ENCODE measurements around the gene ZNF559.

Gene ZNF559

GRCh38 chr19:9348253-9348652, 24.3 kb downstream of the ZNF559 start:
- H3K4me1 ChIP-seq (ENCODE audit: control insufficient read depth in 1 of 2, insufficient read depth in 1 of 2, low read depth in 1 of 2, low read length in 1 of 2) = no peaks in the 10 kb centered on the region
- TF ChIP-seq CTCF (IDR thresholded peaks at IDR 0.05) = no peak
- no peak overlapping the region for H3K27ac ChIP-seq
- no peaks in the 10 kb centered on the region for H3K36me3 ChIP-seq
- H3K9me3 ChIP-seq = peaks cover 35% of the 10 kb centered on the region
- no peaks in the 10 kb centered on the region for H3K27me3 ChIP-seq
- no peak overlapping the region for H3K4me3 ChIP-seq (ENCODE audit: low read depth in 1 of 2, low read length in 1 of 2)

DNA sequence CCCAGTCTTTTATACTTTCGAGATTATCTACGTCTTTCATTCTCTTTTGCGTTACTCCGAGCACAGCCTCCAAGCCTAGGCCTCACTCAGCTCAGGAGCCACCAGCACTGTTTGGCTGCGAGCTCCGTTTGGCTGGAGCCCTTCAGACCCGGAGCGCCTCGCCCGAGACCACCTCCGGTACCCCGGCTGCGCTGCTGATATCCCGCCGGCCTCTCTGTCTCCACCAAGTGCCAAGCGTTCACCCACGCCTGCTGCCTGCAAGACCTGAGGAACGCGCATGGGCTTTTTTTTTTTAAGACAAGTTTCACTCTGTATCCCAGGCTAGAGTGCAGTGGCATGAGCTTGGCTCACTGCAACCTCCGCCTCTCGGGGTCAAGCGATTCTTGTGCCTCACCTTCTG, 24.7 kb downstream of the ZNF559 start:
- no peaks in the 10 kb centered on the region for H3K4me1 ChIP-seq (ENCODE audit: control insufficient read depth in 1 of 2, insufficient read depth in 1 of 2, low read depth in 1 of 2, low read length in 1 of 2)
- no peak for TF ChIP-seq CTCF (IDR thresholded peaks at IDR 0.05)
- peaks cover 32% of the 10 kb centered on the region for H3K9me3 ChIP-seq
- no peak overlapping the region for H3K4me3 ChIP-seq (ENCODE audit: low read depth in 1 of 2, low read length in 1 of 2)
- H3K36me3 ChIP-seq = no peaks in the 10 kb centered on the region
- no peak overlapping the region for H3K27ac ChIP-seq
- no peaks in the 10 kb centered on the region for H3K27me3 ChIP-seq

DNA sequence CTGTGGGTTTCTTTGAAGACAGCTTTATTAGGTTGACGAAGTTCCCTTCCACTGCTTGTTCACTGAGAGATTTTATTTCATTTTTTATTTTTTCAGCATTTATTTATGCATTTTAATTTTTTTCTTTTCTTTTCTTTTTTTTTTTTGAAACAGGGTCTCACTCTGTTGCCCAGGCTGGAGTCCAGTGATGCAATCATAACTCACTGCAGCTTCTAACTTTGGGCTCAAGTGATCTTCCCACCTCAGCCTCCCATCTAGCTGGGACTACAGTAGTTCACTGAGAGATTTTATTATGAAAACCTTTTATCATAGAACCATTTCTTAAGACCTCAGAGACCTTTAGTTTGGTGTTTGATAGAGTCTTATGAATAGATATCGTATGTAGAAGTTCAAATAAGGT, 28.5 kb downstream of the ZNF559 start:
- Histone ChIP-seq H3K27me3 (no peaks in the 10 kb centered on the region), H3K36me3 (no peaks in the 10 kb centered on the region), H3K9me3 (peaks cover 25% of the 10 kb centered on the region), H3K4me1 (ENCODE audit: control insufficient read depth in 1 of 2, insufficient read depth in 1 of 2, low read depth in 1 of 2, low read length in 1 of 2) (no peaks in the 10 kb centered on the region), H3K4me3 (ENCODE audit: low read depth in 1 of 2, low read length in 1 of 2) (no peak overlapping the region), H3K27ac (no peak overlapping the region)
- TF ChIP-seq CTCF (IDR thresholded peaks at IDR 0.05) = no peak

GRCh38 chr19:9353011-9353410, 29.0 kb downstream of the ZNF559 start:
- Histone ChIP-seq H3K4me1 (ENCODE audit: control insufficient read depth in 1 of 2, insufficient read depth in 1 of 2, low read depth in 1 of 2, low read length in 1 of 2) (no peaks in the 10 kb centered on the region), H3K36me3 (no peaks in the 10 kb centered on the region), H3K4me3 (ENCODE audit: low read depth in 1 of 2, low read length in 1 of 2) (no peak overlapping the region), H3K27me3 (no peaks in the 10 kb centered on the region), H3K27ac (no peak overlapping the region), H3K9me3 (peaks cover 27% of the 10 kb centered on the region)
- no peak for TF ChIP-seq CTCF (IDR thresholded peaks at IDR 0.05)

- peaks cover 27% of the 10 kb centered on the region for H3K9me3 ChIP-seq
- H3K4me3 ChIP-seq (ENCODE audit: low read depth in 1 of 2, low read length in 1 of 2) = no peak overlapping the region
- TF ChIP-seq CTCF (IDR thresholded peaks at IDR 0.05) = no peak
Measured at GRCh38 chr19:9354651-9355050, 30.7 kb downstream of the ZNF559 start.

GRCh38 chr19:9362905-9363304, 38.9 kb downstream of the ZNF559 start, which contains the start of gene ZNF177:
TSS of gene ZNF177 (plus strand) at chr19:9363013. CDS start at chr19:9378312, 15,299 bp downstream.
- Histone ChIP-seq H3K27ac (no peak within 1 kb of the TSS), H3K4me1 (ENCODE audit: control insufficient read depth in 1 of 2, insufficient read depth in 1 of 2, low read depth in 1 of 2, low read length in 1 of 2) (no peaks in the 10 kb centered on the region), H3K36me3 (no peaks in the 10 kb centered on the region), H3K27me3 (peaks cover 23% of the 10 kb centered on the region), H3K9me3 (peaks cover 12% of the 10 kb centered on the region), H3K4me3 (ENCODE audit: low read depth in 1 of 2, low read length in 1 of 2) (no peak within 1 kb of the TSS)
- TF ChIP-seq CTCF (IDR thresholded peaks at IDR 0.05) = no peak

More at GRCh38 chr19:9354651-9355050, 30.7 kb downstream of the ZNF559 start:
- Histone ChIP-seq H3K27ac (no peak overlapping the region), H3K4me1 (ENCODE audit: control insufficient read depth in 1 of 2, insufficient read depth in 1 of 2, low read depth in 1 of 2, low read length in 1 of 2) (no peaks in the 10 kb centered on the region), H3K36me3 (no peaks in the 10 kb centered on the region), H3K27me3 (no peaks in the 10 kb centered on the region)
